ENCODE measurements around the gene NTN3. TPM values are rescaled to one million over a fixed set of nuclear protein-coding genes. Genes with fewer than 3 reads are reported as not detected.

The NTN3 gene
- total and polyA plus RNA-seq, 2 of the 8 experiments (the other 6 are each of a cell fraction or from before 2014, with no cell fraction given) = 0.30 to 0.34 TPM

DNA sequence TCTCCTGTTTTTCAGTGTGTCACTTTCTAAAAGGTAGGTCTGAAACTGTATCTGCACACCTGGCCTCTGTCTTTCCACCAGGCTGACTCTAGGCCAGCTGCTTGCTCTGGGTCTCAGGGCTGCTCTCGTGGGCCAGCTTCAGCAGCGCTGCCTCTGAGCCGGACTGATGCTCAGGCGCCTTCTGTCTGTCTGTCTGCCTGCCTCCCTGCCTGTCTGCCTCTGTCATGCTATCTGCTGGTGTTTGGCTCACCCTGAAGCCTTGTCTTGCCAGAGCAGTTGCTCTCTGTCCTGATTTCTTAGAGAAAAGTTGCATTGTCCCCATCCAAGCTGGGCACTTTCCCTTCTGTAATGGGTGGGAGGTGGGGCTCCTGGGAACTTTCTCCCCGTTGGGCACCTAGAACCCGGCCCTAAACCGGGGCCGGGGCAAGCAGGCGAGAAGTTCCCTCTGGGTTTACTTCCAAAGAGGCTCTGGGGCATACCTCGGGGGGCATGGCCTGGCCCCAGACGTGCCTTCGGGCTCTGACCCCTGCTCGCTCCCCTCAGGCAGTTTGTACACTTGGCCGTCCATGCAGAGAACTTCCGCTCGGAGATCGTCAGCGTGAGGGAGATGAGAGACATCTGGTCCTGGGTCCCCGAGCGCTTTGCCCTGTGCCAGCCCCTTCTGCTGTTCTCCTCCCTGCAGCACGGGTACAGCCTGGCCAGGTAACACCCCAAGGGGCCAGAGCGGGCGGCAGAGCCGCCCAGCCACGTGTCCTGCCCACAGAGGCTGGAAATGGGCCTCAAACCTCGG lies 26.8 kb downstream of the NTN3 start:
- peak overlapping the region; percentile 21; the same call in 1 of the 2 replicates for H4K8ac ChIP-seq (ENCODE audit: extremely low read depth, insufficient read depth, low read length)
- no peak overlapping the region for H3K23ac ChIP-seq (ENCODE audit: insufficient read length)
- H4K5ac ChIP-seq (ENCODE audit: insufficient read length, low read depth, low read length) = no peak overlapping the region
- H4K91ac ChIP-seq (replicated peaks; ENCODE audit: insufficient read length, low read length) = no peak overlapping the region
- H2AFZ ChIP-seq (ENCODE audit: low read length) = no peak overlapping the region
- H3K18ac ChIP-seq (ENCODE audit: extremely low read depth, low read length) = no peak overlapping the region
- H3K4me1 ChIP-seq (replicated peaks in 1 of 4; ENCODE audit: control insufficient read depth in 3 of 4, insufficient read depth in 4 of 4, low read length in 3 of 4) = peaks cover 0 to 16% (median 9%) of the 10 kb centered on the region in 4 experiments; a peak in 6 of 7 replicates
- no peak overlapping the region for H3K9ac ChIP-seq (replicated peaks in 1 of 4; ENCODE audit: extremely low read depth in 1 of 4, low read depth in 3 of 4, low read length in 3 of 4)
- H2BK15ac ChIP-seq (ENCODE audit: low read length) = no peak overlapping the region
- H3K23me2 ChIP-seq (ENCODE audit: low read depth, low read length) = no peaks in the 10 kb centered on the region
- H3K27ac ChIP-seq (ENCODE audit: low read depth, low read length) = no peak overlapping the region
- peaks cover 0 to 15% (median 4%) of the 10 kb centered on the region in 4 experiments; a peak in 4 of 8 replicates for H3K36me3 ChIP-seq (ENCODE audit: control insufficient read depth in 2 of 4, insufficient read depth in 4 of 4, low read length in 3 of 4)
- H2BK20ac ChIP-seq (ENCODE audit: low read length) = no peak overlapping the region
- no peak overlapping the region for H3K4me3 ChIP-seq (ENCODE audit: extremely low read depth in 1 of 4, insufficient read depth in 2 of 4, low read depth in 3 of 4, low read length in 4 of 4)
- no peak overlapping the region for H3K56ac ChIP-seq (replicated peaks; ENCODE audit: insufficient read length, low read depth, low read length)
- no peaks in the 10 kb centered on the region for H3K9me3 ChIP-seq (ENCODE audit: insufficient read depth in 2 of 2, low read depth in 1 of 2, low read length in 1 of 2)
- no peak overlapping the region for H2BK5ac ChIP-seq (ENCODE audit: low read depth, low read length)
- no peaks in the 10 kb centered on the region for H3K79me2 ChIP-seq (ENCODE audit: control insufficient read depth in 1 of 2, insufficient read depth in 2 of 2, low read length in 2 of 2)
- ChIA-PET CTCF (ENCODE audit: partially characterized antibody) (interaction anchor here (0.5 to 1.3 kb wide), 7 partner anchors 8 to 248 kb away, joined by 3 to 4 read pairs (median 3); partner anchors contain the start of gene ECI1), POLR2A (ENCODE audit: partially characterized antibody) (interaction anchor here (1.6 to 2.1 kb wide), 2 partner anchors 16 to 275 kb away, joined by 3 to 5 read pairs; partner anchors contain the start of gene ATP6V0C)
- TF ChIP-seq CTBP2 (IDR thresholded peaks at IDR 0.05; ENCODE audit: borderline replicate concordance, insufficient read depth, insufficient read length, low read length) = no peak
- TF ChIP-seq KDM5A (IDR thresholded peaks at IDR 0.05; ENCODE audit: low read length) = no peak
- no peak for TF ChIP-seq HDAC6 (IDR thresholded peaks at IDR 0.05; ENCODE audit: low read depth, low read length)
- TF ChIP-seq BCL11A (IDR thresholded peaks at IDR 0.05; ENCODE audit: low read depth in 2 of 2, low read length in 2 of 2) = no peak
- TF ChIP-seq SAP30 (IDR thresholded peaks at IDR 0.05; ENCODE audit: insufficient read depth, insufficient replicate concordance, low read length) = no peak
- H3K4me2 ChIP-seq (ENCODE audit: insufficient read depth in 1 of 2, low read depth in 2 of 2, low read length in 2 of 2) = no peak overlapping the region
- H4K20me1 ChIP-seq (replicated peaks in 1 of 2; ENCODE audit: control insufficient read depth in 1 of 2, insufficient read depth in 2 of 2, low read length in 2 of 2) = peaks cover 2 to 6% of the 10 kb centered on the region in 2 experiments
- H2AK5ac ChIP-seq (ENCODE audit: low read depth, low read length) = no peak overlapping the region
- no peaks in the 10 kb centered on the region; the same call in 1 of the 2 replicates for H3K79me1 ChIP-seq (ENCODE audit: low read depth, low read length)
- 94% methylated on average over 26 of the region's 26 CpGs; no CpG with 5 or more reads in 1 of the 2 experiments for WGBS, 2 experiments (ENCODE audit: extremely low coverage in 1 of 2, insufficient coverage in 1 of 2, insufficient read length in 1 of 2, insufficient replicate concordance in 2 of 2, low coverage in 1 of 2, low lambda C conversion rate in 2 of 2, missing lambda C conversion rate in 1 of 2)
- H3K27me3 ChIP-seq (replicated peaks in 1 of 4; ENCODE audit: control insufficient read depth in 3 of 4, extremely low read depth in 1 of 4, insufficient read depth in 3 of 4, low read length in 3 of 4) = no peaks in the 10 kb centered on the region; a peak in 1 of 7 replicates
- FAIRE-seq (no peak), DNase-seq (ENCODE audit: low read depth in 1 of 2, low spot score in 2 of 2) (no peak)
- no peak overlapping the region for H2BK120ac ChIP-seq (replicated peaks; ENCODE audit: low read depth, low read length)
- no peak overlapping the region for H3K14ac ChIP-seq (ENCODE audit: insufficient read length)
- no peak overlapping the region for H3K4ac ChIP-seq (replicated peaks; ENCODE audit: insufficient read length, low read depth, low read length)
- no peak overlapping the region for H2BK12ac ChIP-seq (ENCODE audit: low read depth, low read length)
